ENCODE measurements around the gene FMN1.

GRCh38 chr15:33194704-33195670, at the start of gene FMN1:
- TF ChIP-seq POLR2AphosphoS5 (IDR thresholded peaks at IDR 0.05; ENCODE audit: borderline replicate concordance, low read depth, low read length), result no peak
- TF ChIP-seq EZH2 (IDR thresholded peaks at IDR 0.05), result no peak

Data from SK-N-MC (cell line).